ENCODE results near the gene DRC3.

GRCh38 chr17:18040261-18040858 is 67.7 kb downstream of the DRC3 start:
- no peak for TF ChIP-seq CTCF (conservative IDR thresholded peaks at IDR 0.05 in 1 of 2, IDR thresholded peaks at IDR 0.05 in 1 of 2; ENCODE audit: extremely low read depth in 1 of 2, insufficient read depth in 1 of 2, low read depth in 1 of 2, low read length in 2 of 2)
- no peak for TF ChIP-seq EZH2 (IDR thresholded peaks at IDR 0.05; ENCODE audit: borderline replicate concordance, low read length)
